ENCODE measurements around the gene RPN2. TPM values are rescaled to one million over a fixed set of nuclear protein-coding genes. Genes with fewer than 3 reads are reported as not detected.

Gene RPN2
- polyA plus RNA-seq, 4 donors: 32.9 to 208 (median 123) TPM

DNA sequence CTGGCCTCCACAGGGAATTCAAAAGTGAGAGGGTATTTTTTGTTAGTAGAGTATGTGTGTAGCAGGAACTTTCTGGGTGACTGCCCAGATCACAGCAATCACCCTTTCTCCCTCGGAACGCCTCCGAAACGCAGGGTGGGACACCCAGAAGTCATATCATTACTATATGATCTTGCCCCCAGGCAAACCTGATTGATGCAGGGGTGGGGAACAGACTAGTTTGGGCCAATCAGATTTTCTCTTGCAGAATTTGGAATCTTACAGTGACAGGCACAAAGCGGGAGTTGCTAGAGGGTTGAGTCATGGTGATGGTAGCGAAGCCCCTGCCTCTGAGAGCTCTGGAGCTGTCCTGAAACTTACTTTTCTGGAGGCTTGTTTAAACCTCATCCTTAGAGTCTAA, 16.5 kb upstream of the RPN2 start:
- no peak for FAIRE-seq
- no peak overlapping the region for H3K4me3 ChIP-seq (ENCODE audit: low read depth in 1 of 3, low read length in 3 of 3)
- no peak for DNase-seq
- WGBS, 3 donors: 83% methylated on average over 6 of the region's 6 CpGs
- H3K27me3 ChIP-seq (ENCODE audit: control insufficient read depth in 3 of 3, insufficient read depth in 3 of 3, low read length in 3 of 3): no peaks in the 10 kb centered on the region
- H3K4me1 ChIP-seq (ENCODE audit: control insufficient read depth in 3 of 3, insufficient read depth in 2 of 3, low read depth in 1 of 3, low read length in 2 of 3): no peaks in the 10 kb centered on the region
- no peak overlapping the region for H3K27ac ChIP-seq (ENCODE audit: low read depth in 1 of 3, low read length in 2 of 3)
- H3K36me3 ChIP-seq (ENCODE audit: control insufficient read depth in 3 of 3, insufficient read depth in 2 of 3, low read depth in 1 of 3, low read length in 3 of 3): no peaks in the 10 kb centered on the region
- H3K9me3 ChIP-seq (ENCODE audit: control insufficient read depth in 2 of 2, insufficient read depth in 1 of 2, low read depth in 1 of 2, low read length in 1 of 2): no peaks in the 10 kb centered on the region

DNA sequence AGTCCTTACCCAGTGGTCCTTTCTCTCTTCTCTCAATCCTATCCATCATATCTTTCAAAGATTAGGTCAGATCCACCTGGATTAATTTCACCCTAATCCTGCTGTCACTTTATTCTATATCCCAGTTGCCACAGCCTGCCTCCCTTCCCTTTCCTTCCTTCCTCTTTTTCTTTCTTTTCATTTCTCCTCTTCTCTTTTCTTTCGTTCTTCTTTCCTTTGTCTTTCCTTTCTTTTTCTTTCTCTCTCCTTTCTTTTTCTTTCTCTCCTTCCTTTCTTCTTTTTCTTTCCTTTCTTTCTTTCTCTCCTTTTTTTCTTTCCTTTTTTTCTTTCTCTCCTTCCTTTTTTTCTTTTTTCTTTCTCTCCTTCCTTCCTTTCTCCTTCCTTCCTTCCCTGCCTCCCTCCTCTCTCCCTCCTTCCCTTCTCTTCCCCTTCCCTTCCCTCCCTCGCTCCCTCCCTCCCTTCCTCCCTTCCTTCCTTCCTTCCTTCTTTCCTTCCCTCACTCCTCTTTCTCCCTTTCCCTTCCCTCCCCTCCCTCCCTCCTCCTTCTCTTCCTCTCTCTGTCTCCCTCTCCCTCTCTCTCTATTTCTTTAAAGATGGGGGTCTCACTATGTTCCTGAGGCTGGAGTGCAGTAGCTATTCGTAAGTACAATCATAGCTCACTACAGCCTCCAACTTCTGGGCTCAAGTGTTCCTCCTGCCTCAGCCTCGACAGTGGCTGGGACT, 15.1 kb upstream of the RPN2 start:
- Histone ChIP-seq H3K9me3 (ENCODE audit: control insufficient read depth in 2 of 2, insufficient read depth in 1 of 2, low read depth in 1 of 2, low read length in 1 of 2) (no peaks in the 10 kb centered on the region), H3K27me3 (ENCODE audit: control insufficient read depth in 3 of 3, insufficient read depth in 3 of 3, low read length in 3 of 3) (no peaks in the 10 kb centered on the region), H3K4me3 (ENCODE audit: low read depth in 1 of 3, low read length in 3 of 3) (no peak overlapping the region), H3K4me1 (ENCODE audit: control insufficient read depth in 3 of 3, insufficient read depth in 2 of 3, low read depth in 1 of 3, low read length in 2 of 3) (no peaks in the 10 kb centered on the region), H3K27ac (ENCODE audit: low read depth in 1 of 3, low read length in 2 of 3) (no peak overlapping the region), H3K36me3 (ENCODE audit: control insufficient read depth in 3 of 3, insufficient read depth in 2 of 3, low read depth in 1 of 3, low read length in 3 of 3) (no peaks in the 10 kb centered on the region)
- 86 to 91% (median 89%) methylated on average over 4 of the region's 4 CpGs for WGBS, 3 donors
- FAIRE-seq: no peak
- DNase-seq: no peak

DNA sequence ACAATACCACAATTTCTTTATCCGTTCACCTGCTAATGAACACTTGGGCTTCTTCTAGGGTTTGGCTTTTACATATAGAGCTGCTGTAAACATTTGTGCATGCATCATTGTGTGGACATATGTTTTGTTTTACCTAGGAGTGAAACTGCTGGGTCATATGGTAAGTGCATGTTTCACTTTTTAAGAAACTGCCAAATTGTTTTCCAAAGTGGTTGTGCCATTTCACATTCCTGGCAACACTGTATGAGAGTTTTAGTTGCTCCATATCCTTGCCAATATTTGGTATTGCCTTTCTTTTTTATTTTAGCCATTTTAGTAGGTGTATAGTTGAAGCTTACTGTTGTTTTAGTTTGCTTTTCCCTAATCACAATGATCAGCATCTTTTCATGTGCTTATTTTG, 14.1 kb upstream of the RPN2 start:
- no peaks in the 10 kb centered on the region for H3K36me3 ChIP-seq (ENCODE audit: control insufficient read depth in 3 of 3, insufficient read depth in 2 of 3, low read depth in 1 of 3, low read length in 3 of 3)
- H3K4me1 ChIP-seq (ENCODE audit: control insufficient read depth in 3 of 3, insufficient read depth in 2 of 3, low read depth in 1 of 3, low read length in 2 of 3): no peaks in the 10 kb centered on the region
- DNase-seq: no peak
- H3K9me3 ChIP-seq (ENCODE audit: control insufficient read depth in 2 of 2, insufficient read depth in 1 of 2, low read depth in 1 of 2, low read length in 1 of 2): no peaks in the 10 kb centered on the region
- 91 to 97% (median 96%) methylated on average over 1 of the region's 1 CpG for WGBS, 3 donors
- H3K27me3 ChIP-seq (ENCODE audit: control insufficient read depth in 3 of 3, insufficient read depth in 3 of 3, low read length in 3 of 3): no peaks in the 10 kb centered on the region
- H3K4me3 ChIP-seq (ENCODE audit: low read depth in 1 of 3, low read length in 3 of 3): no peak overlapping the region
- no peak overlapping the region for H3K27ac ChIP-seq (ENCODE audit: low read depth in 1 of 3, low read length in 2 of 3)
- no peak for FAIRE-seq

DNA sequence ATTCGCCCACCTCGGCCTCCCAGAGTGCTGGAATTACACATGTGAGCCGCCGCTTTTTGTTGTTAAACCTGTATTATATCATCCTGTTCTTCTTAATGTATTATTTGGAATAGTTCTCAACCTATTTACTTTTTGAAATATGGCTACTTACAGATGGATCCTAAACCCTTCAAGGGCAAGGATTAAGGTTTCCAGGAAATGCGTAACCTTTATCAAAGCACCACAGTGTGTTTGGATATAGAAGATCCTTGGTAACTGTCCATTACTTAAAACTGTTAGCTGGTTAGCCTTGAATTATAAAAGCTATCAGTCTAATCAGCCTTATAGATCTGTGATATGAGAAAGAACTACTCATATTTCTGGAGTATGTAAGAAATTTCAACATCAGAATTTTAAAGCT, 12.3 kb upstream of the RPN2 start:
- Histone ChIP-seq H3K27me3 (ENCODE audit: control insufficient read depth in 3 of 3, insufficient read depth in 3 of 3, low read length in 3 of 3) (no peaks in the 10 kb centered on the region), H3K36me3 (ENCODE audit: control insufficient read depth in 3 of 3, insufficient read depth in 2 of 3, low read depth in 1 of 3, low read length in 3 of 3) (no peaks in the 10 kb centered on the region), H3K9me3 (ENCODE audit: control insufficient read depth in 2 of 2, insufficient read depth in 1 of 2, low read depth in 1 of 2, low read length in 1 of 2) (no peaks in the 10 kb centered on the region), H3K4me3 (ENCODE audit: low read depth in 1 of 3, low read length in 3 of 3) (no peak overlapping the region), H3K27ac (ENCODE audit: low read depth in 1 of 3, low read length in 2 of 3) (no peak overlapping the region), H3K4me1 (ENCODE audit: control insufficient read depth in 3 of 3, insufficient read depth in 2 of 3, low read depth in 1 of 3, low read length in 2 of 3) (no peaks in the 10 kb centered on the region)
- DNase-seq (no peak), FAIRE-seq (no peak)
- 93 to 98% (median 94%) methylated on average over 5 of the region's 5 CpGs for WGBS, 3 donors

DNA sequence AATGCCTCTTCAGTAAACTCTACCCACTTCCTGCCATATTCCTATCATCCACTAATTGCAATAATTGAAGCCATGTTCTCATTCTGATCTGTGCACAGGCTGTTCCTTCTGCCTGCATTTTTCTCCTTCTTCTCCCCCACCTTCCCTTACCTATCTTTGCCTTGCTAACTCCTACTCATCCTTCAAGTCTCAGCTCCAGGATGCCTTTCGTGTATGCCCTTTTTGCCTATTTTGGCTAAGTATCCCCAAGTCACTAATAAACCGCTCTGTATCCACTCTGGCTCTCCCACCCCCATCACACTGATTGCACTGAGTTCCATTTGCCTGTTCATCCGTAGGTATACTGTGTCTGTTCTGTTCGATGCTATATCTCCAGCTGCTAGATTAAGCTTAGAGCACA, 6.3 kb upstream of the RPN2 start:
- FAIRE-seq: no peak

DNA sequence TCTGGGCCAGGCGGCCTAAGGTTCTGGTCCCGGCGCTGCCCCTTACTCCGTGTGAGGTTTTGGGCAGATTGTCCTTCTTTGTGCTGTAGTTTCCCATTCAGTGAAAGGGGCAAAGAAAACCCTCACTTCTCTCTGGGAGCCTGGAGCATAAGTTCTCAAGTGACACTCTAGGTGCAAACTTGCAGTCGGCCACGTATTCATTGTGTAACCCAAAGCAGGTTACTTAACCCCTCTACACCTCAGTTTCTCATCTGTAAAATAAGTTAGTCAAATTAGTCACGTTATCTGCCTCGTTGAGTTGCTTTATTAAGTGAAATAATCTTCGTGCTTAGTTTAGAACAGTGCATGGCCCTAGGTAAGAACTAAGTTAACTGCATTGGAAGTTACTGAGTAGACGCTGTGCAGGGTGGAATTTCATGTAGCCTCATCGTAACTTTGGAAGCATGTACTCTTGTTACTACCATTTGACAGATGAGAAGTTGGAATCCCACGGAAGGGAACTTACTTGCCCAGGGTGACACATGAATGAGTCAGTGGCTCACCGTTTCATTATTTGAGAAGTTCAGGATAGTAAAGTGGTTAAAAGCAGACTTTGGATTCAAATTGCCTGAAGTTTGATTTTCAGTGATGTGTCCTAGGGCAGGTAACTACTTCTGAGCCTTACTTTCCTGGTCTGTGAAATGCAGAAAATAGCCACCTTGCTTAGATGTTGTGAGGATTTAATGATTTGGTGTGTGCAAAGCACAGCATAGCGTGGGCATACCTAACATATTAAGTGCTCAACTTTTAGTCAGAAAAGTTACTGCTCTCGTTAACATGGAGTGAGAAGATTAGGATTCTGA, 774 bp downstream of the RPN2 start:
- Histone ChIP-seq H3K9me3 (ENCODE audit: control insufficient read depth in 2 of 2, insufficient read depth in 1 of 2, low read depth in 1 of 2, low read length in 1 of 2) (no peaks in the 10 kb centered on the region), H3K4me1 (ENCODE audit: control insufficient read depth in 3 of 3, insufficient read depth in 2 of 3, low read depth in 1 of 3, low read length in 2 of 3) (peaks cover 4 to 9% (median 7%) of the 10 kb centered on the region in 3 donors), H3K36me3 (ENCODE audit: control insufficient read depth in 3 of 3, insufficient read depth in 2 of 3, low read depth in 1 of 3, low read length in 3 of 3) (peaks cover 1 to 18% (median 6%) of the 10 kb centered on the region in 3 donors), H3K4me3 (ENCODE audit: low read depth in 1 of 3, low read length in 3 of 3) (peak overlapping the region; percentile 85 to 96 (median 96)), H3K27me3 (ENCODE audit: control insufficient read depth in 3 of 3, insufficient read depth in 3 of 3, low read length in 3 of 3) (no peaks in the 10 kb centered on the region), H3K27ac (ENCODE audit: low read depth in 1 of 3, low read length in 2 of 3) (peak overlapping the region; percentile 96 to 99 (median 97))
- DNase-seq (peak; percentile 50 to 52), FAIRE-seq (no peak)
- 3 to 6% (median 5%) methylated on average over 15 of the region's 15 CpGs for WGBS, 3 donors

More for the DNA sequence above, 6.3 kb upstream of the RPN2 start:
- Histone ChIP-seq H3K4me1 (ENCODE audit: control insufficient read depth in 3 of 3, insufficient read depth in 2 of 3, low read depth in 1 of 3, low read length in 2 of 3) (no peaks in the 10 kb centered on the region), H3K36me3 (ENCODE audit: control insufficient read depth in 3 of 3, insufficient read depth in 2 of 3, low read depth in 1 of 3, low read length in 3 of 3) (no peaks in the 10 kb centered on the region), H3K27me3 (ENCODE audit: control insufficient read depth in 3 of 3, insufficient read depth in 3 of 3, low read length in 3 of 3) (no peaks in the 10 kb centered on the region), H3K27ac (ENCODE audit: low read depth in 1 of 3, low read length in 2 of 3) (no peak overlapping the region), H3K9me3 (ENCODE audit: control insufficient read depth in 2 of 2, insufficient read depth in 1 of 2, low read depth in 1 of 2, low read length in 1 of 2) (no peaks in the 10 kb centered on the region), H3K4me3 (ENCODE audit: low read depth in 1 of 3, low read length in 3 of 3) (no peak overlapping the region)
- no peak for DNase-seq
- 95 to 96% (median 96%) methylated on average over 4 of the region's 4 CpGs for WGBS, 3 donors

DNA sequence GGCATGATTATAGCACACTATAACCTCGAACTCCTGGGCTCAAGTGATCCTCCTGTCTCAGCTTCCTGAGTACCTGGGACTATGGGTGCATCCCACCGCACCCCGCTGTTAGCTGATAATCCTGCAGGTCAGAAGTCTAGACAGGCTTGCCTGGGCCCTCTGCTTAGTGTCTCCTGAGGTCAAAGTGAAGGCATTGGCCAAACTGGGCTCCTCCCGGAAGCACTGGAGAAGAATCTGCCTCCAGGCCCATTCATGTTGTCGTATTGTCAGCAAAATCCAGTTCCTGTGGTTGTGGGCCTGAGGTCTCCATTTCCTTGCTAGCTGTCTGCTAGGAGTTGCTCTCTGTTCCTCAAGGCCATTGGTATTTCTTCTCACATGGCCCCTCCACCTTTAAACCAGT, 6.6 kb downstream of the RPN2 start:
- FAIRE-seq: no peak
- peaks cover 9 to 46% (median 13%) of the 10 kb centered on the region in 3 donors for H3K36me3 ChIP-seq (ENCODE audit: control insufficient read depth in 3 of 3, insufficient read depth in 2 of 3, low read depth in 1 of 3, low read length in 3 of 3)

DNA sequence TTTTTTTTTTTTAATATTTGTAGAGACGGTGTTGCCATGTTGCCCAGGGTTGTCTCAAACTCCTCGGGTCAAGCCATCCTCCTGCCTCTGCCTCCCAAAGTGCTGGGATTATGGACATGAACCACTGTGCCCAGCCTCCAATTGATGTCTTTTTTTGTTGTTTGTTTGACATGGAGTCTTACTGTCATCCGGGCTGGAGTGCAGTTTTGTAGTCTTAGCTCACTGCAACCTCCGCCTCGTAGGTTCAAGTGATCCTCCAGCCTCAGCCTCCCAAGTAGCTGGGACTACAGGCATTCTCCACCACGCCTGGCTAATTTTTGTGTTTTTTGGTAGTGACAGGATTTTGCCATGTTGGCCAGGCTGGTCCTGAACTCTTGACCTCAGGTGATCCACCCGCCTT, 9.7 kb downstream of the RPN2 start:
- DNase-seq (no peak), FAIRE-seq (no peak)
- 81 to 93% (median 82%) methylated on average over 7 of the region's 7 CpGs for WGBS, 3 donors
- peaks cover 0 to 3% (median 0%) of the 10 kb centered on the region in 3 donors for H3K4me1 ChIP-seq (ENCODE audit: control insufficient read depth in 3 of 3, insufficient read depth in 2 of 3, low read depth in 1 of 3, low read length in 2 of 3)
- H3K4me3 ChIP-seq (ENCODE audit: low read depth in 1 of 3, low read length in 3 of 3): no peak overlapping the region
- no peak overlapping the region for H3K27ac ChIP-seq (ENCODE audit: low read depth in 1 of 3, low read length in 2 of 3)
- no peaks in the 10 kb centered on the region for H3K27me3 ChIP-seq (ENCODE audit: control insufficient read depth in 3 of 3, insufficient read depth in 3 of 3, low read length in 3 of 3)
- H3K9me3 ChIP-seq (ENCODE audit: control insufficient read depth in 2 of 2, insufficient read depth in 1 of 2, low read depth in 1 of 2, low read length in 1 of 2): no peaks in the 10 kb centered on the region
- H3K36me3 ChIP-seq (ENCODE audit: control insufficient read depth in 3 of 3, insufficient read depth in 2 of 3, low read depth in 1 of 3, low read length in 3 of 3): peaks cover 9 to 56% (median 13%) of the 10 kb centered on the region in 3 donors

More for the DNA sequence above, 6.6 kb downstream of the RPN2 start:
- no peak overlapping the region for H3K4me3 ChIP-seq (ENCODE audit: low read depth in 1 of 3, low read length in 3 of 3)
- no peaks in the 10 kb centered on the region for H3K9me3 ChIP-seq (ENCODE audit: control insufficient read depth in 2 of 2, insufficient read depth in 1 of 2, low read depth in 1 of 2, low read length in 1 of 2)
- H3K4me1 ChIP-seq (ENCODE audit: control insufficient read depth in 3 of 3, insufficient read depth in 2 of 3, low read depth in 1 of 3, low read length in 2 of 3): peaks cover 1 to 4% (median 4%) of the 10 kb centered on the region in 3 donors
- no peak for DNase-seq
- H3K27me3 ChIP-seq (ENCODE audit: control insufficient read depth in 3 of 3, insufficient read depth in 3 of 3, low read length in 3 of 3): no peaks in the 10 kb centered on the region
- no peak overlapping the region for H3K27ac ChIP-seq (ENCODE audit: low read depth in 1 of 3, low read length in 2 of 3)
- 90 to 94% (median 90%) methylated on average over 5 of the region's 5 CpGs for WGBS, 3 donors

Measured in small intestine (tissue), 7 donors.